GM15510 (cell line): ENCODE measurements around the gene KCNK16.

Experiments used
- POLR2A ChIP-seq: IDR thresholded peaks from 3 replicates; pipeline ENCODE4 v1.6.1; 2011; ENCODE audit warnings: borderline replicate concordance; ENCODE audit not compliant: insufficient read length; ENCODE audit errors: extremely low read depth

Gene KCNK16

GRCh38 chr6:39322306-39322850, at the start of gene KCNK16:
KCNK16 (minus strand) TSS chr6:39322702; CDS start chr6:39322540, 162 bp downstream.
- no peak for TF ChIP-seq POLR2A

GRCh38 chr6:39370390-39370789, 47.9 kb upstream of the KCNK16 start:
- TF ChIP-seq POLR2A, result no peak

- TF ChIP-seq POLR2A, result no peak
Measured at GRCh38 chr6:39369987-39370386, 47.5 kb upstream of the KCNK16 start.

GRCh38 chr6:39367700-39368099, 45.2 kb upstream of the KCNK16 start:
- no peak for TF ChIP-seq POLR2A

GRCh38 chr6:39366931-39367618, 44.6 kb upstream of the KCNK16 start:
- TF ChIP-seq POLR2A, result no peak

GRCh38 chr6:39365281-39366074, 43.0 kb upstream of the KCNK16 start:
- TF ChIP-seq POLR2A, result no peak

GRCh38 chr6:39363280-39363679, 40.8 kb upstream of the KCNK16 start:
- no peak for TF ChIP-seq POLR2A

- no peak for TF ChIP-seq POLR2A
Measured at GRCh38 chr6:39362487-39362865, 40.0 kb upstream of the KCNK16 start.

- no peak for TF ChIP-seq POLR2A
Measured at GRCh38 chr6:39361657-39362486, 39.4 kb upstream of the KCNK16 start.

- no peak for TF ChIP-seq POLR2A
Measured at GRCh38 chr6:39360378-39360777, 37.9 kb upstream of the KCNK16 start.

- TF ChIP-seq POLR2A, result no peak
Measured at GRCh38 chr6:39357998-39358686, 35.6 kb upstream of the KCNK16 start.

GRCh38 chr6:39353698-39354315, 31.3 kb upstream of the KCNK16 start:
- TF ChIP-seq POLR2A, result no peak

GRCh38 chr6:39350723-39351505, 28.4 kb upstream of the KCNK16 start:
- no peak for TF ChIP-seq POLR2A
